GM13976 (cell line): ENCODE results near the gene LTN1.

Source experiments
- DNase-seq: peaks from one replicate; pipeline ENCODE4 v3.0.0; 2012; ENCODE audit warnings: low spot score
- in situ Hi-C: fragments of 300-500 bp; cut with MboI; formaldehyde crosslinking; loops from one replicate; pipeline ENCODE4 v1.12.0; 2022; ENCODE audit warnings: low sequenced_read_pairs, mixed read lengths, inconsistent platforms; ENCODE audit not compliant: unreplicated experiment
- TF ChIP-seq, protein P1 (sequence below): IDR thresholded peaks from 2 replicates; pipeline ENCODE4 v1.5.1; 2012; ENCODE audit warnings: borderline replicate concordance, mild to moderate bottlenecking; ENCODE audit not compliant: insufficient read depth; ENCODE audit errors: extremely low read depth, missing control alignments, control extremely low read depth

Gene LTN1

DNA sequence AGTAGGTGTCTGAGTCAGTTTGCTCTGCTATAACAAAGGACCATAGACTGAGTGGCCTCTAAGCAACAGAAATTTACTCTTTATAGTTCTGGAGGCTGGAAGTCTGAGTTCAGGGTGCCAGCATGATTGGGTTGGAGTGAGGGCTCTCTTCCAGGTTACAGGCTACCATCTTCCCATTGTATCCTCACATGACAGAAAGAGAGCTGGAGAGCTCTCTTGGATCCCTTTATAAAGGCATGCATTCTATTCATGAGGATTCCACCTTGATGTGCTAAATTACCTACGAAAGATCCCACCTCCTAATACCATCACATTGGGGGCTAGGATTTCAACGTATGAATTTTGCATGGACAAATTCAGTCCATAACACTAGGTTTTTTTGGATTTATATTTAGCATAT lies 79.6 kb downstream of the LTN1 start:
- no peak for DNase-seq
- in situ Hi-C loops = no loop called here
- TF ChIP-seq, protein P1, sequence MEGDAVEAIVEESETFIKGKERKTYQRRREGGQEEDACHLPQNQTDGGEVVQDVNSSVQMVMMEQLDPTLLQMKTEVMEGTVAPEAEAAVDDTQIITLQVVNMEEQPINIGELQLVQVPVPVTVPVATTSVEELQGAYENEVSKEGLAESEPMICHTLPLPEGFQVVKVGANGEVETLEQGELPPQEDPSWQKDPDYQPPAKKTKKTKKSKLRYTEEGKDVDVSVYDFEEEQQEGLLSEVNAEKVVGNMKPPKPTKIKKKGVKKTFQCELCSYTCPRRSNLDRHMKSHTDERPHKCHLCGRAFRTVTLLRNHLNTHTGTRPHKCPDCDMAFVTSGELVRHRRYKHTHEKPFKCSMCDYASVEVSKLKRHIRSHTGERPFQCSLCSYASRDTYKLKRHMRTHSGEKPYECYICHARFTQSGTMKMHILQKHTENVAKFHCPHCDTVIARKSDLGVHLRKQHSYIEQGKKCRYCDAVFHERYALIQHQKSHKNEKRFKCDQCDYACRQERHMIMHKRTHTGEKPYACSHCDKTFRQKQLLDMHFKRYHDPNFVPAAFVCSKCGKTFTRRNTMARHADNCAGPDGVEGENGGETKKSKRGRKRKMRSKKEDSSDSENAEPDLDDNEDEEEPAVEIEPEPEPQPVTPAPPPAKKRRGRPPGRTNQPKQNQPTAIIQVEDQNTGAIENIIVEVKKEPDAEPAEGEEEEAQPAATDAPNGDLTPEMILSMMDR = no peak

DNA sequence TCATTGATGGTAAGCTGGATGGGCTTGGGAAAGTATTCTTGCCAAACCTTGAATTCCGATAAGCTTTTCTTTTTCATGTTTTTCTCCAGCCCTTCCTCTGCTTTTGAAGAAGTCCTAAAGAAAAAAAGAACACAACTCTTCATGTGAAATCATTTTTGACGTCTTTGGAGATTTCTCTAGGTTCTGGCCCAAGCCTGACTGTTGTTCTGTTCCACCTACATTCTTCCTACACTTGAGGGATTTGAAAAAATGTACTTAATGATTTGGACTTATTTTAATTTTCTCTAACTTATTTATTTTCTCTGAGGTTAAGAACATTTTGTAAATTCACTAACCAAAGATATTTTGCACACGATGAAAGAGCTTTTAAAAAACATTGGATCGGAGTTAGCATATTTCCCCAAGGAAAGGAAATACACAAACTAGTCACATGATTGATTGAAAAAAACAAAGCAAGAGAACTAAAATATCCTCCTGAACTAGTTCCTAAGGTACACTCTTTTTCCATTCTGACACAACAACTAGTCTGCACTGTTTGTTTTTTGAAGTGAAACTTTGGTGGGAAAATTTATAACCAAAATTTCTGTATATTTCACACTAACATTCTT lies 82.3 kb downstream of the LTN1 start:
- no peak for DNase-seq
- in situ Hi-C loops = no loop called here
- TF ChIP-seq, protein P1 = peak; percentile 1

DNA sequence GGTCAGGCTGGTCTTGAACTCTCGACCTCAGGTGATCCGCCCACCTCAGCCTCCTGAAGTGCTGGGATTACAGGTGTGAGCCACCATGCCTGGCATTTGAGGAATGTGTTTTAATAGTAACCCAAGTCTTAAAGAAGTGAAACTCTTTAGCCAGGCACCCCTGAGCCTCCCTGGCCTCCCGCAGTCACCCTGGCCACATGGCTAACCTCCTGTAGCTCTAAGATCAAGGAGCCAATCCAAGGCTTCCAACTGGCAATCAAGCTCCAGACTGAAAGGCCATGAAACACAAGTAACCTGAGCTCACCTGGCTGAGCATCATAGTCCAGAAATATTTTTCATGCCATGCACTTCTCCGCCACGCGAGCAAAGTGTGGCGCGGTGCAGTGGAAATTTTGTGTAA lies 84.3 kb downstream of the LTN1 start:
- TF ChIP-seq, protein P1 = no peak
- in situ Hi-C loops = no loop called here
- no peak for DNase-seq

DNA sequence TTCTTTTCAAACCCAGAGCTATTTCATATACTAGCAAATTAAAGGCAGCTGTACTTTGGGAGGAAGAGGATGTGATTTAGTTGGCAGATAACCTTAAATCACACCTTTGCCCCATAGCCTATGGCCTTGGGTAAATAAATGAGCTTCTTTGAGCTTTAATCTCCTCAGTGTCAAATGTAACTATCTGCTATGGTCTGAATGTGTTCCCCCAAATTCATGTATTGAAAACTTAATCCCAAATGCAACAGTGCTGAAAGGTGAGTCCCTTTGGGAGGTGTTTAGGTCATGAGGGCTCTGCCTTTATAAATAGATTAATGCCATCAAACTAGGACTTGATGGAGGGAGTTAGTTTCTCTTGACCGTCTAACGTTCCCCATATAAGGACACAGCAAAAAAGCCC lies 85.8 kb downstream of the LTN1 start:
- no peak for DNase-seq
- in situ Hi-C loops = no loop called here
- TF ChIP-seq, protein P1 = no peak

DNA sequence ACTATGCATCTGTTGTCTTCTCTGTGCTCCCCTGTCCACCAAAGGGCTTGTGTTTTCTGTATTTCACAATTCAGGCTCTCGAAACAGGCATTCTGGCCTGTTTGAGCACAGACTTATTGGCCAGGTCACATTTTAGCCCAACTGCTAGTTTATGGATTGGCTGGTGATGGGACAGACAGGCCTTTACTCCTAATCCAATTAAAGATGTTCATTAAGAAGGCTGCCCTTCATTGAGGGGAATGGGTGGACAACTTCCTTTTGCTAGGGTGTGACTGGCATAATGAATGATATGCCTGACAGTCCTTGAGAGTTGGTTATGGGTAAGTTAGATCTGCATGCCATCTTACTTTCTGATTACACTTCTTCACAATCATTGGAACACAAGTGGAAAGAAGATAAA lies 86.4 kb downstream of the LTN1 start:
- TF ChIP-seq, protein P1 = no peak
- in situ Hi-C loops = no loop called here
- no peak for DNase-seq

DNA sequence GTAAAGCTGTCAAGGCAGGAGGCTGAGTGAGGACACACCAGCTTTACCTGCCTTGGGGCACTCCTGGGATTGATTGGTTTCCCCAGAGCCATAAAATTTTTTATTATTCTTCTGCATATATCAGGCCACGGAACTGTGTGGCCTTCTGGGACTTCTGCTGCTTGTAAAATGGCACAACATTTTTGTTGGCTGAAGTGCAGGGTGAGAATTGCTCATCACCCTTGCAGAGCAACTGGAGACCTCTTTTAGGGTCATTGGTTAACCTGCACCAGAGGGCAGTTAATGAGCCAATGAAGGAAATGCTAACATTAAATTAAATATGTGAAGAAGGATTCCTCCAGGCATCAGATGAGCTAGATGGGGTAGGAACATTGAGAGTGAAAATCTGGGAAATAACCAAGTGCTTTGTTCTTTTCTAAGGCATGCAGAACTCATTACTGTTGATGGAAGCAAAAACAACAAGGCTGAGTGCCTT lies 87.7 kb downstream of the LTN1 start:
- in situ Hi-C loops = no loop called here
- no peak for DNase-seq
- TF ChIP-seq, protein P1 = no peak
